Ishikawa (cell line): ENCODE results near the gene PHF2.

ENCODE experiments used
- EP300 ChIP-seq: IDR thresholded peaks from 2 replicates; pipeline ENCODE4 v1.6.1; 2012; ENCODE audit warnings: borderline replicate concordance
- YY1 ChIP-seq: IDR thresholded peaks from 2 replicates; pipeline ENCODE4 v1.6.1; 2012; ENCODE audit warnings: low read depth
- TF ChIP-seq, protein P1 (sequence below): IDR thresholded peaks from 2 replicates; pipeline ENCODE4 v1.6.1; 2012

DNA sequence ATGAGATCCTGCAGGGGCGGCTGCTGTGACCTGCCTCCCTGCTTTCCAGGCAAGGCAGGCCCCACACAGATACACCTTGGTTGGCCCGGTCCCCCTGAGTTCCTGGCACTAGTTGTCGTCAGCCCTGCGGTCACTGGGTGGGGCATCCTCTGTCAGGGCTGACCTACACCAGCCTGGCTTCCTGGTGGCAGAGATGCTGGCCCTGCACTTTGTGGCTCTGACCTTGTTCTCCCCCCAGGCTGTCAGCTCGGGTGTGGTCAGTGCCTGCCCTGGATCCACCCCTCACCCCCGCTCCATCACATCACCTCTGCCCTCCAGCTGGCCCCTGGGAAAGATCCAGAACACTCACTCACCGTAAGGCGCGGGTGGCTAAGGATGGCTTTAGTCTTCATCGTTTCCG is 74.1 kb downstream of the PHF2 start:
- TF ChIP-seq EP300 (no peak), YY1 (no peak)
- TF ChIP-seq, protein P1, sequence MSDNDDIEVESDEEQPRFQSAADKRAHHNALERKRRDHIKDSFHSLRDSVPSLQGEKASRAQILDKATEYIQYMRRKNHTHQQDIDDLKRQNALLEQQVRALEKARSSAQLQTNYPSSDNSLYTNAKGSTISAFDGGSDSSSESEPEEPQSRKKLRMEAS, result no peak
